K562 (cell line): ENCODE results near the gene GPR4. TPM values are rescaled to one million over a fixed set of nuclear protein-coding genes. Genes with fewer than 3 reads are reported as not detected.

ENCODE experiments used
- BCL6 ChIP-seq: fragments of 250-450 bp; sonication (Bioruptor Pico); IDR thresholded peaks from 2 replicates; pipeline ENCODE4 v1.4.0; 2020
- E2F1 ChIP-seq: sonication (generic); formaldehyde crosslinking; IDR thresholded peaks from 2 replicates; pipeline ENCODE4 v1.8.1; 2023; ENCODE audit warnings: mild to moderate bottlenecking, missing genetic modification reagents, moderate library complexity
- ELF2 ChIP-seq: fragments of 250-450 bp; sonication (Bioruptor Pico); IDR thresholded peaks from 2 replicates; pipeline ENCODE4 v1.5.0; 2021; ENCODE audit warnings: mild to moderate bottlenecking
- ETV5 ChIP-seq: sonication (generic); formaldehyde crosslinking; IDR thresholded peaks from 2 replicates; pipeline ENCODE4 v1.4.0; 2020; ENCODE audit warnings: low read depth, mild to moderate bottlenecking, missing genetic modification reagents
- FOXK2 ChIP-seq, 2 experiments: fragments of 450-650 bp; IDR thresholded peaks in 1 of 2; conservative IDR thresholded peaks in 1 of 2; 2 replicates each; pipeline ENCODE4 v1.6.1; 2016; ENCODE audit warnings: low read depth in 2 of 2, mild to moderate bottlenecking in 1 of 2
- HDGF ChIP-seq: fragments of 450-650 bp; IDR thresholded peaks from 2 replicates; pipeline ENCODE4 v1.6.1; 2016
- MAFG ChIP-seq: fragments of 450-650 bp; conservative IDR thresholded peaks from 2 replicates; pipeline ENCODE4 v1.6.1; 2016; ENCODE audit warnings: missing genetic modification characterization, missing compliant biosample characterization
- MEF2D ChIP-seq: conservative IDR thresholded peaks from 2 replicates; pipeline ENCODE4 v1.6.1; 2016; ENCODE audit warnings: low read depth, missing genetic modification characterization, missing compliant biosample characterization
- NCOA2 ChIP-seq, 2 experiments: fragments of 450-650 bp; IDR thresholded peaks; 2 replicates each; pipeline ENCODE4 v1.6.1; 2018; ENCODE audit warnings: mild to moderate bottlenecking in 2 of 2, moderate library complexity in 1 of 2; ENCODE audit not compliant: partially characterized antibody in 2 of 2
- PHF20 ChIP-seq: fragments of 450-650 bp; IDR thresholded peaks from 2 replicates; pipeline ENCODE4 v1.6.1; 2018; ENCODE audit not compliant: partially characterized antibody
- POLR2A ChIP-seq: fragments of 450-650 bp; conservative IDR thresholded peaks from 2 replicates; pipeline ENCODE4 v1.6.1; 2016
- SMARCB1 ChIP-seq: IDR thresholded peaks from 2 replicates; pipeline ENCODE4 v1.6.1; 2011; ENCODE audit warnings: improper control_type of control experiment, low read depth; ENCODE audit not compliant: insufficient read length
- SMC3 ChIP-seq: conservative IDR thresholded peaks from 2 replicates; pipeline ENCODE4 v1.6.1; 2011; ENCODE audit warnings: low read depth, low read length, improper control_type of control experiment; ENCODE audit not compliant: insufficient read depth
- SNAPC5 ChIP-seq: fragments of 250-450 bp; sonication (Bioruptor Pico); IDR thresholded peaks from 2 replicates; pipeline ENCODE4 v1.8.0; 2021; ENCODE audit warnings: moderate library complexity, mild to moderate bottlenecking, inconsistent platforms
- SPI1 ChIP-seq: IDR thresholded peaks from 2 replicates; pipeline ENCODE4 v1.6.1; 2011; ENCODE audit warnings: low read depth, low read length, control low read depth, borderline replicate concordance
- STAT5A ChIP-seq: IDR thresholded peaks from 2 replicates; pipeline ENCODE4 v1.6.1; 2012; ENCODE audit warnings: low read length, inconsistent platforms, borderline replicate concordance
- TAF9B ChIP-seq: fragments of 450-650 bp; IDR thresholded peaks from 2 replicates; pipeline ENCODE4 v1.6.1; 2018; ENCODE audit warnings: mild to moderate bottlenecking; ENCODE audit not compliant: partially characterized antibody
- TSC22D4 ChIP-seq: fragments of 450-650 bp; IDR thresholded peaks from 2 replicates; pipeline ENCODE4 v1.6.1; 2016; ENCODE audit warnings: missing genetic modification characterization, missing biosample characterization, control low read depth
- ZBTB2 ChIP-seq: fragments of 450-650 bp; IDR thresholded peaks from 2 replicates; pipeline ENCODE4 v1.6.1; 2016; ENCODE audit warnings: antibody characterized with exemption
- ZNF232 ChIP-seq: sonication (generic); formaldehyde crosslinking; IDR thresholded peaks from 2 replicates; pipeline ENCODE4 v1.8.0; 2022; ENCODE audit warnings: mild to moderate bottlenecking, missing genetic modification reagents
- ZNF561 ChIP-seq: fragments of 450-650 bp; formaldehyde crosslinking; conservative IDR thresholded peaks from 2 replicates; pipeline ENCODE4 v1.4.0; 2020; ENCODE audit warnings: mild to moderate bottlenecking, moderate library complexity
- ZNF655 ChIP-seq: fragments of 250-450 bp; sonication (Bioruptor Pico); IDR thresholded peaks from 2 replicates; pipeline ENCODE4 v1.5.0; 2021
- ZNF695 ChIP-seq: fragments of 450-650 bp; formaldehyde crosslinking; IDR thresholded peaks from 2 replicates; pipeline ENCODE4 v1.4.0; 2020; ENCODE audit warnings: mild to moderate bottlenecking, moderate library complexity
- polyA plus RNA-seq, 8 experiments: library from polyadenylated mRNA; depleted of rRNA in 4 of 8; stranded (reverse) in 5 of 8; unstranded in 3 of 8; fragments of >200 nt; fragmentation: Nextera tagmentation in 2 of 8; fragmentation: Illumina TruSeq in 1 of 8; extraction: Ambion mirVana in 2 of 8; extraction: Trizol in 1 of 8; gene quantifications; 2 replicates each; pipeline versions ENCODE4 v1.2.1 to v1.2.3, GENCODE V29; 2011 to 2014; ENCODE audit warnings: inconsistent platforms in 1 of 8, missing spikeins in 1 of 8
- total RNA-seq, 7 experiments: library from RNA; depleted of rRNA in 6 of 7; stranded (reverse); fragments of >200 nt in 6 of 7; fragmentation: Illumina TruSeq in 2 of 7; extraction: Trizol in 2 of 7; gene quantifications; 2 replicates each; pipeline versions ENCODE4 v1.2.1 to v1.2.3, GENCODE V29; 2011 to 2021; ENCODE audit warnings: low replicate concordance in 1 of 7
- TF ChIP-seq, protein P1 (sequence below): fragments of 450-650 bp; formaldehyde crosslinking; IDR thresholded peaks from 2 replicates; pipeline ENCODE4 v1.4.0; 2022; ENCODE audit warnings: missing genetic modification characterization

GPR4 gene
- total and polyA plus RNA-seq, 9 of the 15 experiments (the other 6 are each of a cell fraction or from before 2014, with no cell fraction given) = 0.03 to 0.09 (median 0.04) TPM; not detected in 5

- TF ChIP-seq NCOA2 (IDR thresholded peaks at IDR 0.05; ENCODE audit: partially characterized antibody in 2 of 2) = no peak
- TF ChIP-seq SNAPC5 (CRISPR knock-in tag) = no peak
- TF ChIP-seq SMARCB1 = no peak
- no peak for TF ChIP-seq ZNF695 (CRISPR knock-in tag)
- TF ChIP-seq MAFG (tag) = no peak
- TF ChIP-seq TSC22D4 = no peak
- no peak for TF ChIP-seq ZNF561 (CRISPR knock-in tag)
- TF ChIP-seq FOXK2 (conservative IDR thresholded peaks at IDR 0.05 in 1 of 2, IDR thresholded peaks at IDR 0.05 in 1 of 2; ENCODE audit: low read depth in 2 of 2) = peak; percentile 72 to 73; a peak in 2 of 4 replicates
- no peak for TF ChIP-seq SMC3
- no peak for TF ChIP-seq ZNF232 (CRISPR knock-in tag)
- TF ChIP-seq ETV5 (CRISPR knock-in tag) = 0 out of 2 replicates have a peak, but pooled peaks have one; percentile 36
- no peak for TF ChIP-seq BCL6 (CRISPR knock-in tag)
- no peak for TF ChIP-seq SPI1
- peak; percentile 72 for TF ChIP-seq HDGF
- TF ChIP-seq STAT5A = no peak
- no peak for TF ChIP-seq MEF2D (tag)
- TF ChIP-seq, protein P1, sequence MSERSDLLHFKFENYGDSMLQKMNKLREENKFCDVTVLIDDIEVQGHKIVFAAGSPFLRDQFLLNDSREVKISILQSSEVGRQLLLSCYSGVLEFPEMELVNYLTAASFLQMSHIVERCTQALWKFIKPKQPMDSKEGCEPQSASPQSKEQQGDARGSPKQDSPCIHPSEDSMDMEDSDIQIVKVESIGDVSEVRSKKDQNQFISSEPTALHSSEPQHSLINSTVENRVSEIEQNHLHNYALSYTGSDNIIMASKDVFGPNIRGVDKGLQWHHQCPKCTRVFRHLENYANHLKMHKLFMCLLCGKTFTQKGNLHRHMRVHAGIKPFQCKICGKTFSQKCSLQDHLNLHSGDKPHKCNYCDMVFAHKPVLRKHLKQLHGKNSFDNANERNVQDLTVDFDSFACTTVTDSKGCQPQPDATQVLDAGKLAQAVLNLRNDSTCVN (CRISPR knock-in tag) = no peak
- peak; percentile 78 for TF ChIP-seq POLR2A
- TF ChIP-seq ZBTB2 = no peak
- peak; percentile 32 for TF ChIP-seq PHF20
- TF ChIP-seq E2F1 (CRISPR knock-in tag) = no peak
- TF ChIP-seq TAF9B = no peak
- TF ChIP-seq ELF2 = no peak
- no peak for TF ChIP-seq ZNF655
Observed at GRCh38 chr19:45615795-45616703, 14.0 kb upstream of the GPR4 start (continued).
